ENCODE data around the gene ESF1.

The ESF1 gene

DNA sequence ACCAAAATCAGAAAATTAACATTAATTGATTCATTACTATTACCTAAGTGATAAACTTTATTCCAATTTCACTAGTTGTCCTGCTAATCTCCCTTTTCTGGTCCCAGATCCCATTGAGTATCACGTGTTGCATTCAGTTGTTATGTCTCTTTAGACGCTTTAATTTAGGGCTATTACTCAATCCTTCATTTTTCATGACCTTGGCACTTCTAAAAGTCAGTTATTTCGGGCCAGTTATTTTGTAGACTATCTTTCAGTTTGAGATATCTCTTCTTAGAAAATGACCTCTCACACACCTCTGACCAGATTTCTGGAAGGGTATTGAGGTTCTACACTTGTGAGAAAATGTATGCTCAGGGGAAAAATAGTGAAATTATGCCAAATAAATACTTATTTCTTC, 112.0 kb downstream of the ESF1 start:
- DNase-seq: no peak

GRCh38 chr20:13671916-13672378, 112.8 kb downstream of the ESF1 start:
- DNase-seq: no peak

- no peak for DNase-seq
These were observed 113.2 kb downstream of the ESF1 start for GRCh38 chr20:13671512-13671911.

GRCh38 chr20:13670160-13670559, 114.6 kb downstream of the ESF1 start:
- DNase-seq: no peak

GRCh38 chr20:13665709-13666395, 118.9 kb downstream of the ESF1 start:
- DNase-seq: no peak

Measured in NCI-H1105 treated with DMSO at 0.1 percent for 48 hours (cell line).